ENCODE results near the gene ARG2. TPM values are rescaled to one million over a fixed set of nuclear protein-coding genes. Genes with fewer than 3 reads are reported as not detected.

ARG2 gene
- total and polyA plus RNA-seq, 9 of the 15 experiments (the other 6 are each of a cell fraction or from before 2014, with no cell fraction given), result 6.2 to 75.0 (median 17.8) TPM

DNA sequence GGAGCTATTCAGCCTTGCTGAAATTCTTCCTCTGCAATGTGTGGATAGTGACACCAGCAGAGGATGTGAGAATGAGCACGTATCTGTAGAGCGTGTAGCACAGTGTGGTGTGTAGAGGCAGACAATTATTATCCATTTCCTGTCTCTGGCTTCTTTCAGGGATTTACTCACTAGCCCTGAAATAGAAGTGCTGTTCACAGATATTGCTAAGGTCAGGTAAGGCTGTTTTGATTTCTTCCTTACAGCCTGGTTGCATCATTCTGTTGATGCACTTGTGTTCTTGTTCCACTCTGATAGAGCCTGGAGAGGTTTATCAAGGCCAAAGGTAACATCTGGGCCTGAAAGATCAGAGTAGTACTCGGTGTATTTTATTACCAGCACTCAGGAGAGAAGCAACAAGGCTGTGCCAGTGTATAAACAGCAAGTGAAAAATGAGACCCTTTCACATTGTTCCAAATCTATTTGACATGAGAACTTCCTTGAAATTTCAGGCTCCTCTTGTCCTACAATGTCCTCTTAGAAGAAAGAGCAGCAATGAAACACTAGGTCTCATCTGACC is 16.7 kb downstream of the ARG2 start (continued):
- TF ChIP-seq EP300 (IDR thresholded peaks at IDR 0.05; ENCODE audit: low read length), result peak; percentile 100
- TF ChIP-seq PYGO2 (tag; IDR thresholded peaks at IDR 0.05), result peak; percentile 49; the same call in 1 of the 2 replicates
- no peak for TF ChIP-seq CHCHD3 (CRISPR knock-in tag; IDR thresholded peaks at IDR 0.05)
- TF ChIP-seq MCM7 (IDR thresholded peaks at IDR 0.05), result no peak
- TF ChIP-seq GABPA (tag; conservative IDR thresholded peaks at IDR 0.05; ENCODE audit: low read depth), result 0 out of 2 replicates have a peak, but pooled peaks have one; percentile 35
- TF ChIP-seq TRIM24 (IDR thresholded peaks at IDR 0.05), result peak; percentile 99
- TF ChIP-seq, protein P1, sequence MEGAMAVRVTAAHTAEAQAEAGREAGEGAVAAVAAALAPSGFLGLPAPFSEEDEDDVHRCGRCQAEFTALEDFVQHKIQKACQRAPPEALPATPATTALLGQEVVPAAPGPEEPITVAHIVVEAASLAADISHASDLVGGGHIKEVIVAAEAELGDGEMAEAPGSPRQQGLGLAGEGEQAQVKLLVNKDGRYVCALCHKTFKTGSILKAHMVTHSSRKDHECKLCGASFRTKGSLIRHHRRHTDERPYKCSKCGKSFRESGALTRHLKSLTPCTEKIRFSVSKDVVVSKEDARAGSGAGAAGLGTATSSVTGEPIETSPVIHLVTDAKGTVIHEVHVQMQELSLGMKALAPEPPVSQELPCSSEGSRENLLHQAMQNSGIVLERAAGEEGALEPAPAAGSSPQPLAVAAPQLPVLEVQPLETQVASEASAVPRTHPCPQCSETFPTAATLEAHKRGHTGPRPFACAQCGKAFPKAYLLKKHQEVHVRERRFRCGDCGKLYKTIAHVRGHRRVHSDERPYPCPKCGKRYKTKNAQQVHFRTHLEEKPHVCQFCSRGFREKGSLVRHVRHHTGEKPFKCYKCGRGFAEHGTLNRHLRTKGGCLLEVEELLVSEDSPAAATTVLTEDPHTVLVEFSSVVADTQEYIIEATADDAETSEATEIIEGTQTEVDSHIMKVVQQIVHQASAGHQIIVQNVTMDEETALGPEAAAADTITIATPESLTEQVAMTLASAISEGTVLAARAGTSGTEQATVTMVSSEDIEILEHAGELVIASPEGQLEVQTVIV (CRISPR knock-in tag; IDR thresholded peaks at IDR 0.05; ENCODE audit: borderline replicate concordance), result no peak
- TF ChIP-seq ZC3H4 (CRISPR knock-in tag; IDR thresholded peaks at IDR 0.05; ENCODE audit: borderline replicate concordance), result no peak
- TF ChIP-seq RBM15 (IDR thresholded peaks at IDR 0.05; ENCODE audit: insufficient read depth, low read length), result no peak
- TF ChIP-seq, protein P2, sequence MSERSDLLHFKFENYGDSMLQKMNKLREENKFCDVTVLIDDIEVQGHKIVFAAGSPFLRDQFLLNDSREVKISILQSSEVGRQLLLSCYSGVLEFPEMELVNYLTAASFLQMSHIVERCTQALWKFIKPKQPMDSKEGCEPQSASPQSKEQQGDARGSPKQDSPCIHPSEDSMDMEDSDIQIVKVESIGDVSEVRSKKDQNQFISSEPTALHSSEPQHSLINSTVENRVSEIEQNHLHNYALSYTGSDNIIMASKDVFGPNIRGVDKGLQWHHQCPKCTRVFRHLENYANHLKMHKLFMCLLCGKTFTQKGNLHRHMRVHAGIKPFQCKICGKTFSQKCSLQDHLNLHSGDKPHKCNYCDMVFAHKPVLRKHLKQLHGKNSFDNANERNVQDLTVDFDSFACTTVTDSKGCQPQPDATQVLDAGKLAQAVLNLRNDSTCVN (CRISPR knock-in tag; IDR thresholded peaks at IDR 0.05), result no peak
- no peak for TF ChIP-seq HNRNPH1 (optimal IDR thresholded peaks at IDR 0.05; ENCODE audit: low read depth, low read length)
- no peak for TF ChIP-seq DNMT1 (IDR thresholded peaks at IDR 0.05)
- TF ChIP-seq, protein P3, sequence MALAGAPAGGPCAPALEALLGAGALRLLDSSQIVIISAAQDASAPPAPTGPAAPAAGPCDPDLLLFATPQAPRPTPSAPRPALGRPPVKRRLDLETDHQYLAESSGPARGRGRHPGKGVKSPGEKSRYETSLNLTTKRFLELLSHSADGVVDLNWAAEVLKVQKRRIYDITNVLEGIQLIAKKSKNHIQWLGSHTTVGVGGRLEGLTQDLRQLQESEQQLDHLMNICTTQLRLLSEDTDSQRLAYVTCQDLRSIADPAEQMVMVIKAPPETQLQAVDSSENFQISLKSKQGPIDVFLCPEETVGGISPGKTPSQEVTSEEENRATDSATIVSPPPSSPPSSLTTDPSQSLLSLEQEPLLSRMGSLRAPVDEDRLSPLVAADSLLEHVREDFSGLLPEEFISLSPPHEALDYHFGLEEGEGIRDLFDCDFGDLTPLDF (CRISPR knock-in tag; IDR thresholded peaks at IDR 0.05), result no peak
- TF ChIP-seq HMG20B (CRISPR knock-in tag; IDR thresholded peaks at IDR 0.05), result no peak
- TF ChIP-seq ZC3H11A (IDR thresholded peaks at IDR 0.05; ENCODE audit: low read depth, low read length), result no peak
- TF ChIP-seq POLR3G (IDR thresholded peaks at IDR 0.05; ENCODE audit: extremely low read depth, insufficient read length, insufficient replicate concordance), result no peak
- TF ChIP-seq ZNF444 (CRISPR knock-in tag; IDR thresholded peaks at IDR 0.05), result no peak; the same call in 1 of the 2 replicates
- no peak for TF ChIP-seq KAT8 (IDR thresholded peaks at IDR 0.05; ENCODE audit: low read depth)
- TF ChIP-seq CTBP1 (IDR thresholded peaks at IDR 0.05; ENCODE audit: borderline replicate concordance), result peak; percentile 93
- TF ChIP-seq KHSRP (IDR thresholded peaks at IDR 0.05), result 0 out of 2 replicates have a peak, but pooled peaks have one; percentile 50
- no peak for TF ChIP-seq ETS2 (tag; IDR thresholded peaks at IDR 0.05; ENCODE audit: borderline replicate concordance, poor library complexity, severe bottlenecking)
- TF ChIP-seq, protein P4, sequence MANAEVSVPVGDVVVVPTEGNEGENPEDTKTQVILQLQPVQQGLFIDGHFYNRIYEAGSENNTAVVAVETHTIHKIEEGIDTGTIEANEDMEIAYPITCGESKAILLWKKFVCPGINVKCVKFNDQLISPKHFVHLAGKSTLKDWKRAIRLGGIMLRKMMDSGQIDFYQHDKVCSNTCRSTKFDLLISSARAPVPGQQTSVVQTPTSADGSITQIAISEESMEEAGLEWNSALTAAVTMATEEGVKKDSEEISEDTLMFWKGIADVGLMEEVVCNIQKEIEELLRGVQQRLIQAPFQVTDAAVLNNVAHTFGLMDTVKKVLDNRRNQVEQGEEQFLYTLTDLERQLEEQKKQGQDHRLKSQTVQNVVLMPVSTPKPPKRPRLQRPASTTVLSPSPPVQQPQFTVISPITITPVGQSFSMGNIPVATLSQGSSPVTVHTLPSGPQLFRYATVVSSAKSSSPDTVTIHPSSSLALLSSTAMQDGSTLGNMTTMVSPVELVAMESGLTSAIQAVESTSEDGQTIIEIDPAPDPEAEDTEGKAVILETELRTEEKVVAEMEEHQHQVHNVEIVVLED (CRISPR knock-in tag; IDR thresholded peaks at IDR 0.05), result 0 out of 2 replicates have a peak, but pooled peaks have one; percentile 32
- no peak for TF ChIP-seq ZNF764 (CRISPR knock-in tag; IDR thresholded peaks at IDR 0.05; ENCODE audit: low read depth)
- peak; percentile 94 to 97; a peak in 3 of 4 replicates for TF ChIP-seq ARNT (IDR thresholded peaks at IDR 0.05)
